ENCODE results near the gene PTPN20.
"Not testable (repeated sequence)": the region's sequence is repeated elsewhere in the genome, so short reads cannot be mapped to it uniquely, and the experiment has no call there.

Gene PTPN20

GRCh38 chr10:46952540-46952939 is 41.3 kb downstream of the PTPN20 start:
- DNase-seq (ENCODE audit: low read depth in 2 of 2) = not testable (repeated sequence)

- not testable (repeated sequence) for DNase-seq (ENCODE audit: low read depth in 2 of 2)
Observed at GRCh38 chr10:46960742-46961141, 49.5 kb downstream of the PTPN20 start.

- DNase-seq (ENCODE audit: low read depth in 2 of 2) = not testable (repeated sequence)
Observed at GRCh38 chr10:46963356-46963755, 52.1 kb downstream of the PTPN20 start.

- not testable (repeated sequence) for DNase-seq (ENCODE audit: low read depth in 2 of 2)
Observed at GRCh38 chr10:46967013-46967412, 55.8 kb downstream of the PTPN20 start.

GRCh38 chr10:46980223-46980622 is 69.0 kb downstream of the PTPN20 start:
- not testable (repeated sequence) for DNase-seq (ENCODE audit: low read depth in 2 of 2)

GRCh38 chr10:46987233-46987924 is 76.2 kb downstream of the PTPN20 start:
- not testable (repeated sequence) for DNase-seq (ENCODE audit: low read depth in 2 of 2)

- DNase-seq (ENCODE audit: low read depth in 2 of 2) = no peak
Observed at GRCh38 chr10:46992803-46993561, 81.8 kb downstream of the PTPN20 start.

GRCh38 chr10:46995234-46995633 is 84.0 kb downstream of the PTPN20 start:
- no peak for DNase-seq (ENCODE audit: low read depth in 2 of 2)

GRCh38 chr10:46998192-46998591 is 87.0 kb downstream of the PTPN20 start:
- DNase-seq (ENCODE audit: low read depth in 2 of 2) = no peak

GRCh38 chr10:46998595-46998994 is 87.4 kb downstream of the PTPN20 start:
- no peak for DNase-seq (ENCODE audit: low read depth in 2 of 2)

GRCh38 chr10:46999217-46999616 is 88.0 kb downstream of the PTPN20 start:
- no peak for DNase-seq (ENCODE audit: low read depth in 2 of 2)

GRCh38 chr10:47008769-47009168 is 97.5 kb downstream of the PTPN20 start:
- no peak for DNase-seq (ENCODE audit: low read depth in 2 of 2)

GRCh38 chr10:47009215-47009838 is 98.1 kb downstream of the PTPN20 start:
- DNase-seq (ENCODE audit: low read depth in 2 of 2) = no peak

- DNase-seq (ENCODE audit: low read depth in 2 of 2) = no peak
Observed at GRCh38 chr10:47010036-47010435, 98.8 kb downstream of the PTPN20 start.

- no peak for DNase-seq (ENCODE audit: low read depth in 2 of 2)
Observed at GRCh38 chr10:47012214-47012613, 101.0 kb downstream of the PTPN20 start.

- DNase-seq (ENCODE audit: low read depth in 2 of 2) = no peak
Observed at GRCh38 chr10:47013507-47014154, 102.4 kb downstream of the PTPN20 start.

- DNase-seq (ENCODE audit: low read depth in 2 of 2) = no peak
Observed at GRCh38 chr10:47015404-47015803, 104.2 kb downstream of the PTPN20 start.

- no peak for DNase-seq (ENCODE audit: low read depth in 2 of 2)
Observed at GRCh38 chr10:47016564-47016963, 105.3 kb downstream of the PTPN20 start.

GRCh38 chr10:47018026-47018735 is 107.0 kb downstream of the PTPN20 start:
- DNase-seq (ENCODE audit: low read depth in 2 of 2) = no peak

GRCh38 chr10:47019155-47020145 is 108.2 kb downstream of the PTPN20 start:
- no peak for DNase-seq (ENCODE audit: low read depth in 2 of 2)

Data from activated CD4-positive, alpha-beta T cell treated with anti-CD3 and anti-CD28 coated beads for 24 hours (primary cell).